ENCODE results near the gene GNG2. TPM values are rescaled to one million over a fixed set of nuclear protein-coding genes. Genes with fewer than 3 reads are reported as not detected.

The GNG2 gene
- total and polyA plus RNA-seq, 10 donors: 23.6 to 180 (median 99.1) TPM

GRCh38 chr14:52008136-52008535, 147.7 kb downstream of the GNG2 start:
- DNase-seq: no peak
- intact Hi-C loops (cut with DNase I; ENCODE audit: low total_unique reads): loop anchor here (10.0 kb wide), 1 partner anchor 117 kb away; no protein-coding TSS in a partner anchor
- Histone ChIP-seq H3K4me3 (no peak overlapping the region), H3K9me3 (no peaks in the 10 kb centered on the region), H3K27ac (no peak overlapping the region), H3K27me3 (replicated peaks in 1 of 7) (no peaks in the 10 kb centered on the region), H3K36me3 (peaks cover 15 to 95% (median 83%) of the 10 kb centered on the region in 6 donors), H3K4me1 (peaks cover 0 to 3% (median 0%) of the 10 kb centered on the region in 6 donors)
- 94 to 99% (median 95%) methylated on average over 4 of the region's 4 CpGs for WGBS, 5 donors
- TF ChIP-seq CTCF (IDR thresholded peaks at IDR 0.05 in 8 of 11, conservative IDR thresholded peaks at IDR 0.05 in 3 of 11) (no peak), POLR2A (IDR thresholded peaks at IDR 0.05) (no peak), POLR2AphosphoS5 (IDR thresholded peaks at IDR 0.05) (no peak)

- whole genome bisulfite sequencing, 5 donors: 78 to 97% (median 93%) methylated on average over 3 of the region's 3 CpGs
- no peak overlapping the region for H3K27ac ChIP-seq
- H3K27me3 ChIP-seq (replicated peaks in 1 of 7): no peaks in the 10 kb centered on the region
- peaks cover 12 to 74% (median 63%) of the 10 kb centered on the region in 6 donors for H3K36me3 ChIP-seq
- no peak for TF ChIP-seq CTCF (IDR thresholded peaks at IDR 0.05 in 8 of 11, conservative IDR thresholded peaks at IDR 0.05 in 3 of 11)
- no peak for TF ChIP-seq POLR2AphosphoS5 (IDR thresholded peaks at IDR 0.05)
- DNase-seq: no peak
- H3K9me3 ChIP-seq: no peaks in the 10 kb centered on the region
- peaks cover 0 to 3% (median 0%) of the 10 kb centered on the region in 6 donors for H3K4me1 ChIP-seq
- H3K4me3 ChIP-seq: no peak overlapping the region
- intact Hi-C loops (cut with DNase I; ENCODE audit: low total_unique reads): no loop called here
These were observed 149.8 kb downstream of the GNG2 start for GRCh38 chr14:52010173-52010693.

GRCh38 chr14:52011523-52011922, 151.1 kb downstream of the GNG2 start:
- no peak for DNase-seq
- Histone ChIP-seq H3K9me3 (no peaks in the 10 kb centered on the region), H3K36me3 (peaks cover 12 to 61% (median 50%) of the 10 kb centered on the region in 6 donors), H3K4me3 (no peak overlapping the region), H3K27ac (no peak overlapping the region), H3K4me1 (peaks cover 0 to 3% (median 0%) of the 10 kb centered on the region in 6 donors), H3K27me3 (replicated peaks in 1 of 7) (no peaks in the 10 kb centered on the region)
- TF ChIP-seq POLR2AphosphoS5 (IDR thresholded peaks at IDR 0.05) (no peak), CTCF (IDR thresholded peaks at IDR 0.05 in 8 of 11, conservative IDR thresholded peaks at IDR 0.05 in 3 of 11) (no peak), POLR2A (IDR thresholded peaks at IDR 0.05) (no peak)
- intact Hi-C loops (cut with DNase I; ENCODE audit: low total_unique reads): no loop called here
- WGBS, 5 donors: 94 to 99% (median 96%) methylated on average over 9 of the region's 9 CpGs

- Histone ChIP-seq H3K27me3 (replicated peaks in 1 of 7) (no peaks in the 10 kb centered on the region), H3K4me1 (peaks cover 0 to 3% (median 0%) of the 10 kb centered on the region in 6 donors), H3K36me3 (peaks cover 7 to 50% (median 40%) of the 10 kb centered on the region in 6 donors), H3K27ac (no peak overlapping the region), H3K9me3 (no peaks in the 10 kb centered on the region), H3K4me3 (no peak overlapping the region)
- no peak for DNase-seq
- intact Hi-C loops (cut with DNase I; ENCODE audit: low total_unique reads): no loop called here
- TF ChIP-seq CTCF (IDR thresholded peaks at IDR 0.05 in 8 of 11, conservative IDR thresholded peaks at IDR 0.05 in 3 of 11) (no peak), POLR2A (IDR thresholded peaks at IDR 0.05) (no peak), POLR2AphosphoS5 (IDR thresholded peaks at IDR 0.05) (no peak)
- WGBS, 5 donors: 64 to 79% (median 68%) methylated on average over 4 of the region's 4 CpGs
These were observed 152.2 kb downstream of the GNG2 start for GRCh38 chr14:52012635-52013034.
